HG03520 (cell line): ENCODE measurements around the gene MIOX.

Experiments used
- ATAC-seq: cut with Tn5 transposase; IDR thresholded peaks from one replicate; pipeline ENCODE4 v1.9.1; 2021; ENCODE audit warnings: mild to moderate bottlenecking, moderate library complexity; ENCODE audit not compliant: unreplicated experiment

Gene MIOX

DNA sequence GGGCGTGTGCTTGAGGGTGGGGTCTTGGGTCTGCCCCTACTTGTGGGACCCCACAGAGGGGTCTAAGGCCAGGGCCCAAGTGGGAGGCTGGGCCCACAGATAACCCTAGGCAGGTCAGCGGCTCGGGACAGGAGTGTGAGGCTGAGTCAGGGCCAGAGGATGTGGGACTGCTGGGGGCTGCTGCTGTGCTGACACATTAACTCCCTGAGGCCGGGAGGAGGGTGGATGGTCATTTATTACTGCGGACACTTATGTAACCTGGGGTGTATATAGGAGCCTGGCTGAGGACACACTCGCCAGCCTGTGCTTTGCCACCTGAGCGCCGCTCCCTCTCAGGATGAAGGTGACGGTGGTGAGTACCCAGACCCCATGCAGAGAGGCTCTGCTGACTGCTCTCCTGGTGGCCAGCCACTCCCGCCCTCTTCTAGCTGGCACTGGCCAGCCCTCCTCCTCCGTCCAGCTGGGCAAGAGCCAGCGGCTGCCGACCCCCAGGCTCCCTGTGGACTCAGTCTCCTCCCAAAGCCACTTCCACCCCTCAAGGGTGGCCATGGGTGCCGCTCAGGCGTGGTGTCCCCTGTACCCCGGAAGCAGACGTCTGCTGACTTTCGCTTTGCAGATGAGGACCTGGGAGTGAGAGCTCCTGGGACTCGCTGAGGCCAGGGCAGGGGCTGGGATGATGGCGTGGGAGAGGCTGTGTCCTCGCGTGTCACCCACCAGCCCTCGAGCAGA is at the start of gene MIOX:
Gene MIOX, plus strand, starts transcription at position 299 of the 729 bp plus-strand sequence. Its CDS starts 39 bp downstream, at position 338.
- no peak for ATAC-seq

DNA sequence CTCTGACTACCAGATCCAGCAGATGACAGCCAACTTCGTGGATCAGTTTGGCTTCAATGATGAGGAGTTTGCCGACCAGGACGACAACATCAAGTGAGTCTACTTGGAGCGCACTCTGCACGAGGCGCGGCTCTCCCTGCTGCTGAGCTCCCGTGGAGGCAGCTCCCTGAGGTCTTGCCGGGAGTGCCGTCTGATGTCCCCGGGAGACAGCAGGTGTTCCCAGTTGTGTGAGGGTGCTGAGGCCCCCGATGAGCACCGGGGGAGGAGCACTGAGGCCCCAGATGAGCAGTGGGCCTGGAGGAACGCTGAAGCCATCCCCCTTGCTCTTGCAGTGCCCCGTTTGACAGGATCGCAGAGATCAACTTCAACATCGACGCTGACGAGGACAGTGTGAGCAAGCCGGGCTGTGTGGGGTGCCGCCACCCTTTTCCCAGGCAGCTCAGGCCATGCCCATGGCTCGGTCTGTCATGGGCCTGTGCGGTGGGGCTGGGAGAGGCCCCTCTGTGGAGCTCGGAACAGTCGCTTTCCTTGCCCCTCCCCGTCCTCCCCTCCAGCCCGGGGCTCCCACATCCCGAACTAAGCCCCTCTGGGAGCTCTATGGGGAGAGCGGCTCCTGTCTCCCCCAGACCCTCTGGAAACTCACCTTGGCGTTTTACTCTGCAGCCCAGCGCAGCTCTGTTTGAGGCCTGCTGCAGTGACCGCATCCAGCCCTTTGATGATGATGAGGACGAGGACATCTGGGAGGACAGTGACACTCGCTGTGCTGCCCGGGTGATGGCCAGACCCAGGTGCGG is 49.0 kb upstream of the MIOX start:
- no peak for ATAC-seq

DNA sequence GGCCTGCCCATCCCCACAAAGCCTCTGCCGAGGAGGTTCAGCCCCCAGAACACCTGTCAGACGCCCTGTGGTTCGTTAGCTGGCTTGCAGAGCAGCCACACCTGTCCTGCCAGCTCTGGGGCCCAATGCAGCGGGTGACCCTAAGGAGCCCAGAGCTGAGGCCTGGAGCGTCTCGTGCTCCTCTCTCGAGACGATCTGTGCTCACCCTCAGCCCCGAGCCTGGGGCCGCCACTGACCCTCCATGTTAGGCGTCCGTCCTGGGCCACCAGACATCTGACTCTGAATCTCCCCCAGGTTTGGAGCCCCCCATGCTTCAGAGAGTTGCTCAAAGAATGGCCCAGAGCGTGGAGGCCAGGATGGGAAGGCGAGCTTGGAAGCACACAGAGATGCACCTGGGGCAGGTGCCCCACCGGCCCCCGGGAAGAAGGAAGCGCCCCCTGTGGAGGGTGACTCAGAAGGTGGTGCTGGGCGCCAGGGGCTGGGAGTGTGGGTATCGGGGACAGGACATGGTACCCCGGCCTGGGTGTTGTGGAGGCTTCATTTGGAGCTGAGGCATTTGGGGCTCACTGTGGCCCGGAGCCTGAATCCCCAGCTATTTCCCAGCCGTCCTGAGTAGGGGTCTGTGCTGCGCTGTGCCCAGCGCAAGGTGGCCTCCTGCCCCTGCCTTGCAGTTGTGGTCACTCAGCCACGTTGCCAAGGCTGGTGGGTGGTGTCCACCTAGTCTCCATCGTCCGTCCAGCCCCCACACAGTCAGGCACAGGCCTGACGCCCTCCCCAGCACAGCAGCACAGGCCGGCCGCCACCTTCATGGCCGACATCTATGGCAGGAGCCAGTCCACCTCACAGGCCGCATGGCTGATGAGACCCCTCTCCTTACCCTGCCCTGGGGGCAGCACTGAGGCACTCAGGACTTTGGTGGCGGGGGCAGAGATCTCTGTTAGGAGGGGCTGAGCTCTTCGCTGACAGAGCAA is 48.1 kb upstream of the MIOX start:
- no peak for ATAC-seq

- no peak for ATAC-seq
Measured at GRCh38 chr22:50439314-50439870, 47.3 kb upstream of the MIOX start.

DNA sequence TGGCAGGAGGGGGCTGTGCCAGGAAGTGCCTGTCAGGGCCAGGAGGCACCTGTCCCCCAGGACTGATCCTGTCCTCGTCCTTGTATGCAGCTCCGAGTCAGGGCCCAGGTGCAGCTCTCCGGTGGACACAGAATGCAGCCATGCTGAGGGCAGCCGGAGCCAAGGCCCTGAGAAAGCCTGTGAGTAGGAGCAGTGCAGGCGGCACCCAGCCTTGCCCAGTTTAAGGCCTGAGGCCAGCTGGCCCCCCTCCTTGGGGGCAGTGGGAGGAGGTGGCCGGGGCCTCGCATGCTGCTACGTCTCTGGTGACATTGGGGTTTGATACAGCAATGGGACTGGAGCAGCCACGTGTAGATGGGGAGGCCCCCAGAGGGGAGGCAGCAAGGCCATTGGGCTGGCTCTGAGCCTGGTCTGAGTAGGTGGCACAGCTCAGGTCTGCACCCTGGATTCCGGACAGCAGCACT is 46.8 kb upstream of the MIOX start:
- no peak for ATAC-seq

DNA sequence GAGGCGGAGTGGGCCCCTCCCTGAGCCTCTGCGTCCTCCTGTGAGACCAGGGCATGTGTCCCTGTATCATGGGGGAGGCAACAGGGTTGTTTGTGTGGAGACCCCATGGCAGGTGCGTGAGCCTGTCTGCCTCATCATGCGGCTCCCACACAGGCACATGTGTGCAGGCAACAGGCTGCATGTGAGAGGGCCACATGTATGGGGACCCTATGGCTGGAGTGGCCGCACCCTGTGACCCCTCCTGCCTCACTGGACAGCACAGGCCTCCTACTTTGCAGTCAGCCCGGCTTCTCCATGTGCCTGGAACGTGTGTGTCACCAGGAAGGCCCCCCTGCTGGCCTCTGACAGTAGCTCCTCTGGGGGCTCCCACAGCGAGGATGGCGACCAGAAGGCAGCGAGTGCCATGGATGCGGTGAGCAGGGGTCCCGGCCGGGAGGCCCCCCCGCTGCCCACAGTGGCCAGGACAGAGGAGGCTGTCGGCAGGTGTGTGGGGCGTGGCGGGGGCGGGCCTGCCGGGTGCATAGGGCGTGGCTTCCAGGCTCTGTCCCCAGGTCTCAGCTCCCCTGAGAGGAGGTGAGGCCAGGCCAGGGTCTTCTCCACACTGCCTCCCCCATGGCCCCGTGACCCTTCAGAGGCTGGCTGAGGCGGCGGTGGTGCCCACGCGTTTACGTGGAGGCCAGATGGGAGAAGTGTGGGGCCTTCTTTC is 46.0 kb upstream of the MIOX start:
- no peak for ATAC-seq

DNA sequence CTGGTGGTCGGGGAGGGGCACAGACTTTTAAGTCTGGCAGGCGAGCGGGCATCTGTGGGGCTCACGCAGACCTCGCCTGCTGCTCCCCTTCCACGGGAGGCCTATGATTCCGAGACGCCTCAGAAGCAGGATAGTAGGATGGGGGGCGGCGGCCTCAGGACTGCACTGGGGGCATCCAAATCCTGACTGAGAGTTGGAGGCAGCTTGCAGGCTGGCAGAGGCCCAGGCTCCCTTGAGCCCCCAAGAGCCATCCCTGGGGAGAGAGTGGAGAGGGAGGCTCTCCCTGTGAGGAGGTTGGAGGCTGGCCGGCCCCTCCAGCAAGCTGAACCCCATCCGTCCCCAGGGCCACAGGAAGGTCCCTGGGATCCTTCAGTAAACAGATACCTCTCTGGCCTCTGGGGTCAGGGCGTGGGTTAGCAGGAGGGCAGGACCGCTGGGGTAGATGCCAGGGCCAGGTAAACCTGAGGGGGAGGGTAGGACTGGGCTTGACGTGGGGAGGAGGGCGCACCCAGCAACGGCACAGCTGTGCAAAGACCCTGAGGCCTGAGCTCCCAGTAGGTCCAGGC is 45.1 kb upstream of the MIOX start:
- no peak for ATAC-seq

DNA sequence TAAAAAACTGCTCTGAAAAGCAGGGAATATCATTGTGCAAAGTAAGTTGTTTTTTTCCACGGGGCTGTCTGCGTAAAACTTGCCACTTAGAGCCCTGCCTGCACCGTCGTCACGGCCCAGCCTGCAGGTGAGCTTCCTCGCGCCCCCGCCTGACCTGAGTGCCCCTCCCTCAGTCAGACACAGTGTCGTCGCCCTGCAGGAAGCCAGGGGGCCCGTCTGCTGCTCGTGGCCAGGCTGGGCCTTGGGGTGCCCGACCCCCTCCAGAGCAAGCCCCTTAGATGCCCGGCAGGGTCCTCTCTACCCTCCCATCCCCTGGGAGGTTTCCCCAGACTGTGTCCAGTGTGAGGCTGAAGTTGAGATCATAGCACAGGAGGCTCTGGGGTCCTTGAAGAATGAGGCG is 43.5 kb upstream of the MIOX start:
- ATAC-seq = no peak

- ATAC-seq = no peak
Measured at GRCh38 chr22:50443801-50444625, 42.6 kb upstream of the MIOX start.

DNA sequence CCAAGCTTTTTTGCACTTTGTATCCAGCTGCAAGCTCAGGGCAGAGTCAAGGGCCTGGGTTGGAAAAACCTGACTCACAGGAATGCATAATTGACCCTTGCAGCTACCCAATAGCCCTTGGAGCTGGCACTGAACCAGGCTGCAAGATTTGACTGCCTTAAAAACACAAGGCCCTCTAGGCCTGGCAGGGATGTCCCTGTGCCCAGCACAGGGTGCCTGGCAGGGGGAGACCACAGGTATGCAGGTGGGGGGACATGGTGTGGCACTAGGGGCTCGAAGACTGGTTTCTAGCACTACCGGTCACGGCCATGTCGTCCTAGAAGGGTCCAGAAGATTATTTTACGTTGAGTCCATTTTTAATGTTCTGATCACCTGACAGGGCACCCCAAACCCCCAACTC is 42.0 kb upstream of the MIOX start:
- no peak for ATAC-seq

DNA sequence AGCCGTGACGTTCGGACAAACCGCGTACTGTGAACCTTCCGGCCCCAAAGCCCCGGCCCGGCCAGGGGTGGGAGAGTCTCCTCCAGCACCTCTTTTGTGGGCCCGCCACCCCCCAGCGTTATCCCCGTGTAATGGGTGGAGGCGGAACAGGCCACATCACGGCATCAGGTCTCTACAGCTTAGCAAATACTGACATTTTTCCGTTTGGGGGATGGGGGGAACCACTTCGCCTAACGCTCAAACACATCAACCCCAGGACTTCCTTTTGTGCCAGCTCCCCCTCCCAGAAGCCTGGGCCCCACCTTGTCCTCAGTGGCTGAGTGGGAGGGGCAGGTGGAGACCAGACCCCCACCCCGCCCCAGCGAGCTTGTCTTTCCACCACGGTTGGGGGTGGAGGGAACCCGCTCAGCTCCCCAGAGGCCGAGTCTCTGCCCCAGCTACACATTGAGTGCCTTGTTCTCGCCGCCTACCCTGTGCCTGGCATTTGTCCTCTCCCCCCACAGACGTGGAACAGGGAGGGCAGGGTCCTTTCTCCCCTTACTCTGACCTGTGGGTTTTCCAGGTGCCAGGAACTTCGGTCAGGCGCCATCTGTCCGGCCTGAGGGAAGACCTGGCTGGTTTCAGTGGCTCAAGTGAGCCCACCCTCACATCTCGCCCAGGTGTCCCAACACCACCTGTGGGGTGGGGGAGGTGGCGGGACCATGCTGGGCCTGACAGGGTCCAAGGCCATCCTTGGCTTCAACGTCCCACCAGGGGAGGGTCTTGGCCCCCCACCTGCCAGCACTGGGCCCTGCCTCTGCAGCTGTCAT is 41.4 kb upstream of the MIOX start:
- no peak for ATAC-seq

GRCh38 chr22:50445880-50446707 is 40.6 kb upstream of the MIOX start:
- ATAC-seq = no peak

DNA sequence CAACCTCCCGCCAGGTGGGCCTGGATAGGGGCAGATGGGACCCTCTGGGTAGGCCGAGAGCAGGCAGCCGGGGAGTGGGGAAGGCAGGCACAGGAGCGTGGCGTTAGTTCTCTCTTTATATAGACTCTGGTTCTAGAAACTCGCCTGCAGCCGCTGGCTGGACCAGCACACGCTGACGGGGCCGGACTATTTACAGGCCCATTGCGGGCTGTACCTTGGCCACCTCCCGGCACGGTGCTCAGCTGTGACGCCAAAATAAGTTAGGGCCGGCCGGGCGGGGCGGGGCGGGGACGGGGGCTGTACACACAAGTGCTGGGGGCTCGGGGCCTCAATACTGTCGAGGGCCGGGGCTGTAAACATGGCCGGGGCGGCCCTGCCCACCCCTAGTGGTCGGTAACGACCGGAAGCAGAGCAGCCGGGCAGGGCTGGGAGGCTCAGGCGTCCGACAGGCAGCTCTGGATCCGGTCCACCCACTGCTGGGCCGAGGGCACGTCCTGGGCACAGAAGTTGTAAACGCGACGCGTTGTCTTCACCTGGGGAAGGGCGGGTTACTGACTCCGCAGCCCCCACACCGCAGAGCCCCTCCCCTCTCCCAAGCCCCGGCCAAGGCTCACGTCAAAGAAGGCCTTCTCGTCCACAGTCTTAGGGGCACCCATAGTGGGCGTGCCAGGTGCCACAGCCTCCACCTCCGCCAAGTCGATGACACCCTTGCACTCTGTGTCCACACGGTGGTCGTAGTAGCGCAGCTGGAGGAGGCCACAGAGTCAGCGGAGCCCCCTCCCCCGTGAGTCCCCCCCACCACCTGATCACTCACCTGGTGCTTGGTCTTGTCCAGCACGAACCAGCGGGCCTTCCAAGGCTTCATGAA is 39.7 kb upstream of the MIOX start:
- ATAC-seq = no peak

GRCh38 chr22:50447576-50448551 is 38.8 kb upstream of the MIOX start:
- no peak for ATAC-seq

DNA sequence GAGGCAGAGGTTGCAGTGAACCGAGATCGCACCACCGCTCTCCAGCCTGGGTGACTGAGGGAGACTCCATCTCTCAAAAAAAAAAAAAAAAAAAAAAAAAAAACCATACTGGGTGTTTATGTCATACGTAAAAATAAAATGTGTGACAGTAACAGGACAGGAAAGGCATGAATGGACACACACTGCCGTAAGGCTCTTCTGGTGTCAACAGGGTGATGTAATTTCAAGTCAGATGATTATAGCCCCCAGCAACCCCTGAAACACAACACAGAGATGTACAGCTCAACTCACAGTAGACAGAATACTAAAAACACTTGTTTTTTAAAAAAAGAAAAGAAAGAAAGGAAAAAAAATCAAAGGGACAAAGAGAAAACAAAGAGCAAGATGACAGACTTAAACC is 34.0 kb upstream of the MIOX start:
- ATAC-seq = no peak
